IPS-20b (cell line): ENCODE results near the gene BRSK2.

Experiments used
- H3K27ac ChIP-seq: one replicate; pipeline ENCODE4 v1.5.1; 2013; ENCODE audit warnings: low read length
- H3K27me3 ChIP-seq: 2 replicates; pipeline ENCODE4 v1.6.1; 2013; ENCODE audit warnings: mild to moderate bottlenecking, low read length, inconsistent platforms; ENCODE audit not compliant: insufficient read depth
- H3K36me3 ChIP-seq: 2 replicates; pipeline ENCODE4 v1.6.1; 2013; ENCODE audit warnings: low read depth, mild to moderate bottlenecking, inconsistent platforms, low read length, moderate library complexity; ENCODE audit not compliant: insufficient read depth
- H3K4me1 ChIP-seq: 2 replicates; pipeline ENCODE4 v1.6.1; 2013; ENCODE audit warnings: mild to moderate bottlenecking, control low read depth, inconsistent platforms, low read length, moderate library complexity; ENCODE audit not compliant: insufficient read depth
- H3K4me3 ChIP-seq: 2 replicates; pipeline ENCODE4 v1.5.1; 2013; ENCODE audit warnings: mild to moderate bottlenecking, low read length, inconsistent platforms
- H3K9ac ChIP-seq: 2 replicates; pipeline ENCODE4 v1.6.1; 2013; ENCODE audit warnings: low read depth, mild to moderate bottlenecking, inconsistent platforms, low read length, moderate library complexity
- H3K9me3 ChIP-seq: 2 replicates; pipeline ENCODE4 v1.6.1; 2013; ENCODE audit warnings: mild to moderate bottlenecking, low read depth, low read length, inconsistent platforms; ENCODE audit not compliant: insufficient read depth

BRSK2 gene

DNA sequence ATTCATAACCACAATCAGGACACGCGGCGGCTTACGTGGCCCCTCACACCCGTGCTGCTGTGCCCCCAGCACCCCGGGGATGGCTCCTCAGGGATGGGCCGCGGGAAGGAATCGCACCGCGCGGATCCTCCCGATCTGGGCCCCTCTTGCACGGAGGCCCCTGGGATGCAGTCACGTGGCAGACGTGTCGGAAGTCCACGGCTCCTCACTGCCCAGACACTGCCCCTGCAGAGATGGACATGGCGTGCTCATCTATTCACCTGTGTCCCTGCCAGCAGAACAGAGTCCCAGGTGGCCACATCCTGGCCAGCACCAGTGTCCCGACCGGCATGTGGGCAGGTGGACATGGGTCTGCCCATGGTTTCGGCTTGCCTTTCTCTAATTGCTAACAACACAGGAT lies 84.1 kb downstream of the BRSK2 start:
- Histone ChIP-seq H3K9ac (no peak overlapping the region), H3K4me3 (no peak overlapping the region), H3K36me3 (0 out of 2 replicates have a peak, but pooled peaks cover 6% of the 10 kb centered on the region), H3K27ac (no peak overlapping the region), H3K9me3 (no peaks in the 10 kb centered on the region), H3K4me1 (no peaks in the 10 kb centered on the region), H3K27me3 (no peaks in the 10 kb centered on the region)

- H3K4me3 ChIP-seq: no peak overlapping the region
- no peaks in the 10 kb centered on the region for H3K4me1 ChIP-seq
- H3K9me3 ChIP-seq: no peaks in the 10 kb centered on the region
- 0 out of 2 replicates have a peak, but pooled peaks cover 6% of the 10 kb centered on the region for H3K36me3 ChIP-seq
- no peak overlapping the region for H3K27ac ChIP-seq
- H3K27me3 ChIP-seq: no peaks in the 10 kb centered on the region
- no peak overlapping the region for H3K9ac ChIP-seq
Measured at GRCh38 chr11:1475841-1476240, 86.1 kb downstream of the BRSK2 start.

DNA sequence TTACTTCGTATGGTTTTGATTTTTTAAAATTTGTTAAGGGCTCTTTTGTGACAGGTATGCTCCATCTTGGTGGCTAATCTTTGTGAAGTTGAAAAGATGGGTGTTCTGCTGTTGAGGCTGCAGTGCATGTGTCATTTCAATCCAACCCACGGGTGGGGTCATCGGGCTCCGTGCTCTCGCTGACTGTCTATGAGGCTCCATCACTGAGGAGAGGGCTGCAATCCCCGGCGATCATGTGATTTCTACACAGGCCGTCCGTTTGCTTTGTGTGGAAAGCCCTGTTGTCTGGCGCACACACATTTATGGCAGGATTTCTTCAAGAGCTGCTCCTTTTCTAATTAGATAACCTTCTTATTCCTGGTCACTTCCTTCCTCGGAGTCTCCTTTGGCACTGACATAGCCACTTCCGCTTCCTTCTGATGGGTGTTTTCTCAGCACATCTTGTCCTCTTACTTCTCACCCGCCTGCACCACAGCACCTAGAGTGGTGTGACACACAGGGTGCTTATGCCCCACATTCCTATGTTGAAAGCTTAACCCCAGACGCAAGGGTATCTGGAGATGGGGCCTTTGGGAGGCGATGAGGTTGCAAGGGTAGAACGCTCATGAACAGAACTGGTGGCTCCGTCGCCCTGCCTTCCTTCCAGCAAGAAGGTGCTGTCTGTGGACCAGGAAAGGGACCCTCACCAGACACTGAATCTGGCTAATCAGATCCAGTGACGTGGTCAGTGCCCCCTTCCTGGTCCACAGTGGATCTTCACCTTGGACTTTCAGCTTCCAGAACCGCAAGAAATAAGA lies 87.4 kb downstream of the BRSK2 start:
- Histone ChIP-seq H3K9me3 (no peaks in the 10 kb centered on the region), H3K4me3 (no peak overlapping the region), H3K36me3 (0 out of 2 replicates have a peak, but pooled peaks cover 6% of the 10 kb centered on the region), H3K9ac (no peak overlapping the region), H3K27me3 (no peaks in the 10 kb centered on the region), H3K27ac (no peak overlapping the region), H3K4me1 (no peaks in the 10 kb centered on the region)

GRCh38 chr11:1478011-1478410 lies 88.3 kb downstream of the BRSK2 start:
- H3K27ac ChIP-seq: no peak overlapping the region
- no peaks in the 10 kb centered on the region for H3K9me3 ChIP-seq
- H3K36me3 ChIP-seq: 0 out of 2 replicates have a peak, but pooled peaks cover 6% of the 10 kb centered on the region
- H3K27me3 ChIP-seq: no peaks in the 10 kb centered on the region
- no peaks in the 10 kb centered on the region for H3K4me1 ChIP-seq
- H3K9ac ChIP-seq: no peak overlapping the region
- no peak overlapping the region for H3K4me3 ChIP-seq

GRCh38 chr11:1478544-1478943 lies 88.8 kb downstream of the BRSK2 start:
- Histone ChIP-seq H3K4me3 (no peak overlapping the region), H3K9ac (no peak overlapping the region), H3K27ac (no peak overlapping the region), H3K36me3 (0 out of 2 replicates have a peak, but pooled peaks cover 6% of the 10 kb centered on the region), H3K27me3 (no peaks in the 10 kb centered on the region), H3K4me1 (no peaks in the 10 kb centered on the region), H3K9me3 (no peaks in the 10 kb centered on the region)

DNA sequence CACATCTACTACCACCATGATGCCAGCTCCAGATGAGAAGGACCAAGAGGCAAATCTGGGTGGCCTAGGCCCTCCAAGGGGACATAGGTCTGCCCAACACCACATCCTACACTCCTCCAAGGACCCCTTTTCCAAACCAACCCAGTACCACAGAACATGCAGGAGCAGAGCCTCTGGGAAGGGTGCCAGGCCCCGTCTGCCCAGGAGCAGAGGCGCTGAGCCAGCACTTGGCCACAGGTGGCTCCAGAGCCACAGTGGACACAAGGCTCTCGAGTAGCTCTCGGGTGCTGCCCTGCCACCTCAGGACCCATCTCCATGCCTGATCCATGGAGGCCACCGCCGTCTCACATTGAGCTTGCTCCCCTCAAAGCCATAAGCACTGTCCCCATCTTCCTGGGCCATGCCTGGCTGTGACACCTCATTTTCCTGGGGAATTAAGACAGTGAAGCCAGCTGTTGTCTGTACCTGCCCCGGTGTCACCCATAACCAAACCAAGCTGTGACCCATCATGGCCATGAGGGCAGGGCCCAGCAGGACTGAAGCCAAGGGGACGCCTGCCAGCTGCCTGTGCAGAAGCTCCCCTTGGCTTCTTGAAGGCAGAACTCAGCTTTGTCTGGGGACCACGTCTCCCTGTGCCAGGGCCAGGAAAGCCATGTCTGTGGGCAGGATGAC lies 89.4 kb downstream of the BRSK2 start:
- H3K9me3 ChIP-seq: no peaks in the 10 kb centered on the region
- H3K36me3 ChIP-seq: 0 out of 2 replicates have a peak, but pooled peaks cover 6% of the 10 kb centered on the region
- no peak overlapping the region for H3K27ac ChIP-seq
- H3K9ac ChIP-seq: no peak overlapping the region
- no peaks in the 10 kb centered on the region for H3K4me1 ChIP-seq
- no peak overlapping the region for H3K4me3 ChIP-seq
- no peaks in the 10 kb centered on the region for H3K27me3 ChIP-seq

DNA sequence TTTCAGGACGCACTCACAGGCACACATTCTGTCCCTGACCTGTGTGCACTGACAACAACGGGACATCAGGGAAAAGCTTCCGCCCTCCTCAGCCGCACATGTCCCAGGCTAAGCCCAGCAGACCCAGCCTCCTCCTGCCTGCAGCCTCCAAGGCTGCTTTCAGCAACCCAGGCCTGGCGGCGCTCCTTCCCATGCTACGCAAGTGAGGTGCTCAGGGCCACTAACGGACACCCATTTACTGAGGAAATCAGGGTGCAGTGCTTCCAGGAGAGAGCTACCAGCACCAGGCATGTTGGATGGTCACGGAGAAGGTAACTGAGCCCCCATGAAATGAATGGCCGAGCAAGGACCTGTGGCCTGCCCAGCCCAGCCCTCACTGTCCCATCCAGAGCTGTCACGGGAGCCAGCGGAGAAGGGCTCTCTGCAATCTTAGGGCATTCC lies 90.0 kb downstream of the BRSK2 start:
- H3K36me3 ChIP-seq: 0 out of 2 replicates have a peak, but pooled peaks cover 6% of the 10 kb centered on the region
- H3K9me3 ChIP-seq: no peaks in the 10 kb centered on the region
- no peak overlapping the region for H3K9ac ChIP-seq
- no peaks in the 10 kb centered on the region for H3K4me1 ChIP-seq
- no peaks in the 10 kb centered on the region for H3K27me3 ChIP-seq
- H3K4me3 ChIP-seq: no peak overlapping the region
- no peak overlapping the region for H3K27ac ChIP-seq

DNA sequence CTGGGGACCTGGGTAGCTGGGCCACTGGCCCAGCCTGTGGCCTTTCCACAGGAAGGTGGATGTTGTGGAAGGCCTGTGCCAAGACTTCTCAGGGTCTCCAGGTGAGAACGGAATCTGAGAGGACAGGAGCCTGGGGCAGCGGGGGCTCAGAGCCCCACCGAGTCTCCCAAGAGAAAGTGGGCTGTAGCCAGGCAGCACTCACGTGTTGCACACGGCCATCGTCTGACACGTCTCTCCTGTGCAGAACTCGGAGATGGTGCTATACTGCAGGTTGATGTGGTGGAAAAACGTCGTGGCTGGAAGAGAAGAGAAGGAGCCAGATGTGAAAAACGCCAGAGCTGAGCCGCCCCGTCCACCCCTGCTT lies 90.4 kb downstream of the BRSK2 start:
- Histone ChIP-seq H3K27me3 (no peaks in the 10 kb centered on the region), H3K9ac (no peak overlapping the region), H3K4me1 (no peaks in the 10 kb centered on the region), H3K9me3 (no peaks in the 10 kb centered on the region), H3K4me3 (no peak overlapping the region), H3K36me3 (0 out of 2 replicates have a peak, but pooled peaks cover 6% of the 10 kb centered on the region), H3K27ac (no peak overlapping the region)

DNA sequence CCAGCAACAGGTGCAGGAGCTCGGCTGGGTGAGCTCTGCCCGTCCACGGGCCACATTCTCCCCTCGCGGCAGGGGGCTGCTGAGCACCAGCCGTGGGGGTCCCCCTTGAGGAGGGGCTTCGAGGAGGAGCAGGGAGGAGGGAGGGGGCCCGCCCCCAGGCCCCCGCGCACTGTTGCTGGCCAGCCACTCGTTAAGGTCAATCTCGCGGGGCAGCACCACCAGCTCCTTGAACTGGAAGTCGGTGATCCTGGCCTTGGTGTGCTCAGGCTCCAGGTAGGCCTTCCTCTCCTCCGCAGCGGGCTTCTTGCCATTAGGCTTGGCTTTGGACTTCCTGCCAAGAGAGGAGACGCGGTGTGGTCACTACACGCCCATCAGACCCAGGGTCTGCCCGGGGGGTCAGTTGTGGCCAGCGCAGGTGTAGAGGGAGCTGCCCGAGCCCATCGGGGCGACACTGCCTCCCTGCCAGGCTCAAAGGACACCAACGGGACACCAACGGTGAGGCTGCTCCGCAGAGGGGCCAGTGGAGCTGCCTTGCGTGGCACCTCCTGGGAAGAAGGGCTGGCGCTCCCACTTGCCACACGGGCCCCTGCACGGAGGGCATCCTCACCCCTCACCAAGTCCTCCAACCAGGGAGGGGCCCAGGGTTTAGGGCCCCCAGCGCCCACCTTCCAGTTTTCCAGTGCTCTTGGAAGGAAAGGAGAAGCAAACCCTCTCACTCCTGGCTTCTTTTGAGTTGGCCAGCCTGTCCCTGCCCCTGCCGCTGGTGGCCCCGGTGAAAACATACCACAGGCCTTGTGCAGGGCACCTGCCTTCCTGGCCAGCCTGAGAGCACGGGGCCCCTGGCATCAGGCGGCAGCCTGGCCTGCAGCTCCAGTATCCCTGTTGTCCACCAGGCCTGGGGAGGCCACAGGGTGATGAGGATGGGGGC lies 91.1 kb downstream of the BRSK2 start:
- Histone ChIP-seq H3K27ac (no peak overlapping the region), H3K9ac (no peak overlapping the region), H3K9me3 (no peaks in the 10 kb centered on the region), H3K36me3 (0 out of 2 replicates have a peak, but pooled peaks cover 6% of the 10 kb centered on the region), H3K4me3 (no peak overlapping the region), H3K27me3 (no peaks in the 10 kb centered on the region), H3K4me1 (no peaks in the 10 kb centered on the region)

GRCh38 chr11:1481483-1481825 lies 91.7 kb downstream of the BRSK2 start:
- Histone ChIP-seq H3K9ac (no peak overlapping the region), H3K27ac (no peak overlapping the region), H3K4me1 (no peaks in the 10 kb centered on the region), H3K4me3 (no peak overlapping the region), H3K27me3 (no peaks in the 10 kb centered on the region), H3K36me3 (0 out of 2 replicates have a peak, but pooled peaks cover 6% of the 10 kb centered on the region), H3K9me3 (no peaks in the 10 kb centered on the region)

GRCh38 chr11:1481861-1482441 lies 92.2 kb downstream of the BRSK2 start:
- Histone ChIP-seq H3K9me3 (no peaks in the 10 kb centered on the region), H3K9ac (no peak overlapping the region), H3K27ac (no peak overlapping the region), H3K27me3 (no peaks in the 10 kb centered on the region), H3K4me3 (no peak overlapping the region), H3K4me1 (no peaks in the 10 kb centered on the region), H3K36me3 (0 out of 2 replicates have a peak, but pooled peaks cover 4% of the 10 kb centered on the region)
